ENCODE measurements around the gene PLEKHA4.

The PLEKHA4 gene

GRCh38 chr19:48819366-48819816, 49.0 kb downstream of the PLEKHA4 start:
- DNase-seq, result no peak

GRCh38 chr19:48818234-48818820, 50.1 kb downstream of the PLEKHA4 start:
- no peak for DNase-seq

GRCh38 chr19:48817585-48818124, 50.8 kb downstream of the PLEKHA4 start:
- DNase-seq, result no peak

GRCh38 chr19:48815870-48816501, 52.4 kb downstream of the PLEKHA4 start:
- peak; percentile 35 for DNase-seq

- DNase-seq, result no peak
Measured at GRCh38 chr19:48814895-48815294, 53.5 kb downstream of the PLEKHA4 start.

GRCh38 chr19:48813123-48813913, 55.1 kb downstream of the PLEKHA4 start:
- no peak for DNase-seq

GRCh38 chr19:48812094-48812929, 56.1 kb downstream of the PLEKHA4 start:
- DNase-seq, result peak; percentile 69

GRCh38 chr19:48810151-48810550, 58.3 kb downstream of the PLEKHA4 start:
- no peak for DNase-seq

- no peak for DNase-seq
Measured at GRCh38 chr19:48807590-48808308, 60.7 kb downstream of the PLEKHA4 start.

GRCh38 chr19:48806818-48807589, 61.4 kb downstream of the PLEKHA4 start:
- DNase-seq, result peak; percentile 70

GRCh38 chr19:48806518-48806817, 61.9 kb downstream of the PLEKHA4 start:
- no peak for DNase-seq

GRCh38 chr19:48805452-48805851, 63.0 kb downstream of the PLEKHA4 start:
- DNase-seq, result no peak

- no peak for DNase-seq
Measured at GRCh38 chr19:48804496-48804895, 63.9 kb downstream of the PLEKHA4 start.

GRCh38 chr19:48802623-48803022, 65.8 kb downstream of the PLEKHA4 start:
- DNase-seq, result no peak

GRCh38 chr19:48799358-48800300, 68.8 kb downstream of the PLEKHA4 start:
- DNase-seq, result no peak

- no peak for DNase-seq
Measured at GRCh38 chr19:48798937-48799336, 69.5 kb downstream of the PLEKHA4 start.

GRCh38 chr19:48797103-48797502, 71.3 kb downstream of the PLEKHA4 start:
- no peak for DNase-seq

- DNase-seq, result no peak
Measured at GRCh38 chr19:48796298-48797083, 71.9 kb downstream of the PLEKHA4 start.

- no peak for DNase-seq
Measured at GRCh38 chr19:48795685-48796070, 72.7 kb downstream of the PLEKHA4 start.

All from activated CD4-positive, alpha-beta T cell treated with anti-CD3 and anti-CD28 coated beads, Interleukin-2, amount 50 U/mL, for 16 hours (primary cell).